Kasumi-1 (cell line): ENCODE data around the gene AFDN.
A peak's percentile ranks its signal among the peaks of the same experiment; 100 is the strongest.

Source experiments
- DNase-seq, 2 experiments: peaks; one replicate each; lab custom pipeline; 2025; lab: John Stamatoyannopoulos, UW

AFDN gene

DNA sequence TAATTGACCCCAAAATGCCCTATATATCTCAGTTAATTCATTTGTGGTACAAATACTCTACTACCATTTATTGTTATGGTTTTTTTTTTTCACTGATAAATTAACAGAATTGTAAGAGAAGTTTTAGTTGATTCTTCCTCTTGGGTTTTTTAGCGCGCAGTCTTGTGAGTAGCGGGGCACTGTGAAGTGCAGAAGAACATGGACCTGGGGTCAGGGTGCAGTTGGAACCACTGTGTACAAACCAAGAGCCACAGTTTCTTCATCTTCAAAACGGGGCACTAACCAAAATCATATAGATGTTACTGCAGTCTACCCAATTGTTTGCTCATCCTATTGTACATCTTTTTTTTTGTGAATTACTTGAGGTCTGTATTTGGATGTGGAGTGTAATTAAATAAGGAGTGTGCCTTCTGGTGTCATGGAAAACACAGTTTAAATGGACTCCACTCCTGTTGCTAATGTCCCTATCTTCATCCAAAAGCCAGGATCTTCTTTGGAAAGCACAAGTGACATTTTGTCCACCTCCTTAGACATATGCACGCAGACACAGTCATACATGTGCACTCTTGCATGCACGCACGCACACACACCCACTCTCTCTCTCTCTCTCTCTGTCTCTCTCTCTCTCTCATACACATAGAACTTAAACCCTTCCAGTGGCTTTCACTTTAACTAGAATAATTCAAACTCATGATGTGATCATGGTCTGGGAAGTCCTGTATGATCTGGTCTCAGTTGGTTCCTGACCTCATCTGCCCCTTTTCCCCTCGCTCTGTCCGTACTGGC is 51.5 kb downstream of the AFDN start:
- no peak for DNase-seq

DNA sequence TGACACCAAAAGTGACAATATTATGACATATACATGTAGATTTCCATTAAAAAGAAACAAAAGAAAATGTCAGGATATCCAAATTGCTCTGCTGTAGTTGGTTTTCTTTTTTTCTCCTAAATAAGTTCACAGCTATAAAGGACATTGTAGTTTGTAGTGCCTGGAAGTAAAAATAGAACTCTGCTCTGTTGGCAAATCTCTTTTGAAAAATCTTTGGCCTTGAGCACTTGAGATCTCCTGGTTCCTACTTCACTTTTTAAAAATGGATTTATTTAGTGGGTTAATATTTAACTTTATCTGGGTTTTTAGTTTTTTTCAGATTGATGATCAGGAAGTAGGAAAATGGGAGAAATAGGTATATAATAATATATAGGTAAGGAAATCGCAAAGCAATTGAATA is 52.9 kb downstream of the AFDN start:
- DNase-seq, result no peak

DNA sequence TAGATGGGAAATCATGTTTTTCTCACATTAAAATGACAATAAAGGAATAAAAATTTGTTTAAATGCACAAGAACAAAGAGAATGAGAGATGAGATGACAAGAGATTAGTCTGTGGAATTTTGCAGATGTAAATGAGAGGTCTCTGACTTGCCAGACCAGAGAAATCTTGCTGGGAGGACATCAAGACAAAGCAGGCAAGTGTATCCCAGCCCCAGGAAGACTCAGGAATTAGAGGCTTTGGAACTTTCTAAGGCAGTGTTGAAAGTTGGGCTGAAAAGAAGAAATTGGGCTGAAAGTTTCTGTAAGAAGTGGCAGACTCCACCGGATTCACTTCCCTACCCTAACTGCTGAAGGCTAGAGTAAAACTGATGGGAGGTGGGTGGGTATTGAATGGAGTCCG is 54.6 kb downstream of the AFDN start:
- no peak for DNase-seq

DNA sequence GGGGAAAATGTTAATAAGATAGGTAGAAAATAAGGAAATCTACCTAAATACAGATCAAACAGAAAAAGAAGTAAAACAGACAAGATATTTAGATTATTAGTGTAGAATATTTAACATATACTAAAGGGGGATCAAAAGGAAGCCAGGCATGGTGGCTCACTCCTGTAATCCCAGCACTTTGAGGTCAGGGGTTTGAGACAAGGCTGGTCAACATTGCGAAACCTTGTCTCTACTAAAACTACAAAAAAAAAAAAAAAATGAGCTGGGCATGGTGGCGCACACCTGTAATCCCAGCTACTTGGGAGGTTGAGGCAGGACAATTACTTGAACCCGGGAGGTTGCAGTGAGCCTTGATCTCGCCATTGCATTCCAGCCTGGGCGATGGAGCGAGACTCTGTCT is 55.5 kb downstream of the AFDN start:
- no peak for DNase-seq

DNA sequence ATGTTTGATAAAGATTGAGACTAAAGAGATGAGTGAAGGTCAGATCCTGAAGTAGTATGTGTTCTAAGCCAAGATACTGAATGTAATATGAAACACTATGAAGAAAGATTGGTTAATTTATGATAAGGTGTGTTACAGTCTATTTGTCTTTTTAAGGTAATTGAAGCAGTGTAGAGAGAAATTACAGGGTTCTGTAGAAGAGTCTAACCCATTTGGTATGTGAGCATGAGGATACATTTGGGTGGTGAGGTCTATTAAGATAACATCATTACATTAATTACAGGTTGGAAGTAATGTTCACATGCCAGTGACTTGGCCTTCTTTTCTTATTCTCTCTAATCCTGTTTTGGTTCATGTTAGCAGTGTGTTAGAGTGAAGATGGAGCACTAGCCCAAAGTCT is 61.4 kb downstream of the AFDN start:
- no peak for DNase-seq

DNA sequence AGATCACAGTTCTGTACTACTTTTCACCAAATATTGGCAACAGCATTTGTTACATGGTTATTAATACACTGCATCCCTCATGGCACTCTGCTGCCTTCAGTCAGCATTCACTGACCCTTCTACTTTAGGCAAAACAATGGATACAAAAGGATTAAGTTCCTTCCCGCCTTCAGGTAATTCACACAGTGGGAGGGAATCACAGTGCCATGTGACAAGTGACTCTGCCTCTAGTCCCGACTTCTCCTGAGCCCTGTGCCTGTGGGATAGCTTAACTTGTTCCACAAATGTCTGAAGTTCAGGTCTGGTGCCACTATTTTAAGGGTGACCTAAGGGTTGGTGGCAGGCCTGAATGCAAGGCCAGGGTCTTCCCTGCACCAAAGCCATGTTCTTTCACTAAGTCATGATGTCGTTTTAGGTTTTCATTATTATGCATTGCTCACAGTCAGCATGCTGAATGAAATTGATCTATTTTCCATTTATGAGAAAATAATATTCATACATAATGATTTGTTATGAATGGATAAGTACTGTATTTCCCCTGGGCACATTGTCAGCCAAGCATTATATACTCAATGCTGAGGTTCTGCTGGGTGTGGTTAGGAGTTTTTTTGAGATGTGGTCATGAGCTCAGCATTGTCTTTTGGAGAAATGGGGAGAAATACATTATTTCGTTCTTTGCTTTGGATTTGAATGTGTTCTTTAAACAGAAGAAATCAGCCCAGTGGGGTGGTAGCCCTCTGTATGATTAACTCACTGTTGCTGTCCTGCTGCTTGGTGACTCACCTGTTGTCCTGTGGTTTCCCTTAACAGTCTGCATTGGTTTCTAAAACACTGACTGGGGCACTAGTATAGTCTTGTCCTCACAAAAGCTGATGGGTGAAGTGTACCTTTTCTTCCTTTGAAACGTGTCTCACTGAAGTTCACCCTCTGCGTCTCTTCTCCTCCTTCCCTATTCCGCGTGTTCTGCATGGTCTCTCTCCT is 66.4 kb downstream of the AFDN start:
- DNase-seq, result no peak

DNA sequence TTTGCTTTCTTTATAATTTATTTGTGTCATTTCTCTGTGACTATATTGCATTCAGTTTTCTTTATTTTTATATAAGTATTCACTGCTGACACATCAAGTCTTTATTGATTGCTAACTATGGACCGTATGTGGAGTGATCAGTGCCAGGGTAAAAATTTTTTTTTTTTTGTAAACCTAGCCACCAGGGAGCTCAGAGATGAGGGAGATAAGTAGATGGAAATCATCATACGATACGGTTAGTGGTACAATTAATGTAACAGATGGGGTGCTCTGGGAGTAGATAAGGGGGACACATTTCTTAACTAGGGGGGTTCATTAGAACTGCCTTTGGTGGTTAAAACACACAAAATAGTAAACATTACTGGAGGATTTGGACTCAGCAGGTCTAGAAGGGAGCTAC is 68.3 kb downstream of the AFDN start:
- no peak for DNase-seq

DNA sequence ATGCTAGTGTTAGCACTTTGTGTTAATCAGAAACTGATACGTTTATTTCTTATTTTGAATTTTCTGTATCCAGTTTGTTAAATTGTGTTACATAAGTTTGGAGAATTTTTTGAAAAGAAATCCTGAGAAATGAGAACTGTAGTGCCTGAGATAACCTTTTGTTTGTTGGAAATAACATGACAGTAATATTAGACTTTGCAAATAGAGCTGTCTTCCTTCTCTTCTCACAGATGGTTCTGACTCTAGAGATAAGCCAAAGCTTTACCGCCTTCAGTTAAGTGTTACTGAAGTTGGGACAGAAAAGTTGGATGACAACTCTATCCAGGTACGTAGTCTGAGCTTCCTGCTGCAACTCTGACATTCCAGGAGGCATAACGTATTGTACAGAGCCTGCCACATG is 69.9 kb downstream of the AFDN start:
- DNase-seq, result no peak

DNA sequence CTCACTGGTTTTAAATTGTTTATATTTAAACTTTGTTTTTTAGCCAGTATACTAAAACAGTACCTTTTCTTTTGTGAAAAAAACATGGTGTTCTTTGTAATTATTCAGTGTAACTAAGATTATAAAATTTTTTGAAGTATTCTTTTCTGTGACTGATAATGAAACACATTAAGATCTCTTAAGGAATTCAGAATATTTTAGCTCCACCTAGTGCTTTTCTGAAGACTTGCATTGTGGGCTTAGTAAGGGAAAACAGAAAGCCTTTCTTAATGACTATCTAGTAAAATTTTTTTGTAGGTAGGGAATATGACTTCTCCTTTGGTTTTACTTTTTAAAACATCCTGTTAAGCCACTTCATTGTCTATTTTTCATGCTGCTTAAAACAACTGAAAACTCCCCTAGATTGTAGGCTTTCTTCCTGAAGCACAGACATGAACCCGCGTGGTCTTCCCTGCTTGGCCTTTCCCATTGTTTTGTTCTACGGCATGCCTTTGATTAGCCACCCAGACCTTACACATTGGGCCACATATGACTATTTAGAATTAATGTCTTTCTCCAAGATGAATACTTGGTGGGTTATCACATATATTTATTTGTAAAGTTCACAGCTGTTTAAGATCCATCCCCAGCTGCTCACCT is 72.1 kb downstream of the AFDN start:
- DNase-seq, result peak; percentile 69 to 84

DNA sequence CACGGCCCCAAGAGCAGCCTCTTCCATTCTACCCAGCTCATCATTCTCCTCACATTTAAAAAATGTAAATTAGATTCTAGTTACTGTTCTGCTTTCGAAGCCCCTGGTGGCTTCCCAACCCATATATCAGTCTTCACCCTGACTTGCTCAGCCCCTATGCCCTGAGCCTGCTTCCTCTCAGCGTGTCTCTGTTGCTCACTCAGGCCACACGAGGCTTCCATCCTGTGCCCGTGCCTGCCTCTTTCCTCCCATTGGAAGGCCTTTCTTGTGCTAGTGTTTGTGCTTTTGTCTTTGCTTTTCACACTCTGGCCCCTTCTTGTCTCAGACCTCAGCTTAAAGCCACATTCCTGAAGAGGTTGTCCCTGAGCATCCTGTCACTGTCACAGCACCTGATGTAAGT is 78.1 kb downstream of the AFDN start:
- no peak for DNase-seq

DNA sequence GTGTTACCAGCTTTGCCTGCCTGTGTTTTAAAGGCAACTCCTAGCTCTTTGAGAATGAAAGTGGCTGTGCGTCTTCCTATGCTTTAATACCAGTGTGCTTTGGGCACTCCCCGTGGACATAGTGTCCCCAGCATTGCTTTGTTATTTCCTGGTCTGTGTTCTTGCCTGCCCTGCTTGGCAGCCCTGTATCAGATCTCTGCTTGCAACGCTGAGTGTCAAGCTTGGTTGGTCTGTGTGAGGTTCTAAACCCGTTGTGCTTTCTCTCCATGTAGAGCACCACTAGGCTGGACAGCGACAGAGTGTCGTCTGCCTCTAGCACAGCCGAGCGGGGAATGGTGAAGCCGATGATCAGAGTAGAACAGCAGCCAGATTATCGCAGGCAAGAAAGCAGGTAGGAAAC is 80.2 kb downstream of the AFDN start:
- DNase-seq, result no peak

DNA sequence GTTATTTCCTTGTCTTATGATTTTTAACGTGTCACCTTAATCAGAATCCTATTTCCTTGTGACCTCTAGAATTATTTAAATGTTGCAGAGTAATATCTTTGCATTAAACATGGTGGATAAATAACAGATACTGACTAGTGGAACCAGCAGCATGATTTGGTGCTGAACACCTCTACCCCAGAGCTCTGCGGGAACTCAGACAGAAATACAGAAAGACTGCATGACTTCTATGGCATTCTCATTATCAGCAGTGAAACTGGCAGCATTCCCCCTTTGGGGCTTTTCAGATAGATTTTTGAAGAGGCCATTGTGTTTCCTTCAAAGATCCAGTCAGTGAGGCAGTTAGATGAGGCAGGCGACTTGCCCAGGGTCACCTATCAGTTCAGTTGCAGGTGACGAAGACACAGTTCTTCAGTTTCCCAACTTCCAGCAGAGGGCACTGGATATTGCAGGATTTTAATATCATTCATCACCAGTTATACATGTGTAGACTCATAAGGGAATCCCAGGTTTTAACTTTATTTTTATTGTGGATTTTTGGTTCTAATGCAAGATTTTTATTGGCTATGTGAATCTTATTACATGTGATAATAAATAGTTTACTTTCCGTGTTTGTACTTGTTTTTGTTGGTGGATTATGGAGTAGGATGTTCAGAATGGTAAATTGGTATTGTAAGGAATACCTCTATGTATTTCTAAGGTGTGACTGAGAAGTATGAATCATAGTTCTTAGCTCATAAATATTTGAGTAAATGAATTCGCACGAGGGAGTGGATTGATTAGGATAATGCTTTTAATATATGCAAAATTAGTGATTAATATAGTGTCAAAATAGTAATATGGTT is 81.3 kb downstream of the AFDN start:
- peak; percentile 26 to 49 for DNase-seq

DNA sequence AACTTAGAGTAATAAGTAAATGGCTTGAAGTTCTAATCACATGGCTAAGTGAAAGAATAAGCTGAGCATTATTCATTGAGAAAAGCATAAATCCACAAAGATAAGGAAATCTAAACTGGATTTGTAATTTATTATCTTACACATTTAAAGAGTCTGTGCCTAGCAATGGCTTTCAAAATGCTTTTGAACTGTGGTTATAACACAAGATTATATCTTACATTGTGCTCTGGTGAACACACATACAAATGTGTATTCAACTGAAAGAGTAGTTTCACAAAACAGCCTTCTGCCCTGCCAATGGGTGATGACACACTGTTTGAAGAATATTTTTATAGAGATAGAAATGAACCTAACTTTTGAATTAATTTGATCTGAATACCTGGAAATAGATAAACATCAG is 83.3 kb downstream of the AFDN start:
- DNase-seq, result no peak

DNA sequence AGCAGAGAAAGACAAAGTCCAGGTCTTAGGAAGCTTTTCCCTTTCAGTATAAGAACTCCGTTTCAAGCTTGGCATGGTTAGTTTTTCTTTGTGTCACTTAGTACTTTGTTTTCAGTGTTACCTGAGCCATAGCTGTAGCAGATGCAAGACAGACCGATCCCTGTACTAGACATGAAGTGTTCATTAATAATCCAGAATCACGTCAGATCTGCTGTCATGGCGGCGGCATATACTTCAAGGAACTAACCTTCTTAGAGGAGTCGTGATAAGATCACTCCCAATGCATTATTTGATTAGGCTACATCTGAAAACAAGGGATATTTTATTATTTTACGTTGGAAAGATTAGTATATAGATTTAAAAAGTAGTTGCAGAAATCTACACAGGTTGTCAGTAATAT is 83.9 kb downstream of the AFDN start:
- no peak for DNase-seq

DNA sequence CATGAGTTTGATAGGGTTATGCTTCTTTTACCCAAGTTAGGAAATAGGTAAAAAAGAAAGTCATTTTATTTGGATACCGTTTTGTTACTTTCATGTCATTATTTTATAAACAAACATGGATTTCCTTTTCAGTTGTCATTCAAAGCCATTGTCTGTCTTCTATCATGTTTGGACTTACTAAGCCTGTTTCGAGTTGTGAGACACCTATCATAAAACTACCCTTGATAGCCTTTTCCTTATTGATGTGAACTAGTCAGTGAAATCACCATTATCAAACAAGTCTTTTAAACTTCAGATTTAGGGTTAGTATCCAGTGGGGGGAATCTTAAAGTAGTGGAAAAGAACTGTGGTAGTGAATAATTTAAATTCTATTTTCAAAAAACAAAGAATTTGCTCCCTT is 85.8 kb downstream of the AFDN start:
- no peak for DNase-seq

DNA sequence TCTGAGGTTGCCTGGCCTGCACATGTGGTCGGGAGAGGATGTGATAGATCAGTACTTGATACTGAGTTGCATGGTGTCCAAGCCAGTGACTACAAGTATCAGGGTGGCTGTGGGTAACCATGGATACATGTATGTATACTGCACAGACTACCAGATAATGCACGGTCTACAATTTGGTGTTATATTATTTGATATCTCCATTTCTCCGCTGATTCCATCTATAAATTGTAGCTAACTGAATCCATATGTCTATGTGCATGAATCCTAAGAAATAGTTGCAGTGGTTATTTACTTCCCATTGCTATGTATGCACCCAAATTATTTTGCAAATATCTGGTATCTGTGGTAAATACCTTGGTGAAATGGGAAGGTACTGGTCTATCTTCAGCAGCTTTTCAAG is 87.0 kb downstream of the AFDN start:
- DNase-seq, result no peak

DNA sequence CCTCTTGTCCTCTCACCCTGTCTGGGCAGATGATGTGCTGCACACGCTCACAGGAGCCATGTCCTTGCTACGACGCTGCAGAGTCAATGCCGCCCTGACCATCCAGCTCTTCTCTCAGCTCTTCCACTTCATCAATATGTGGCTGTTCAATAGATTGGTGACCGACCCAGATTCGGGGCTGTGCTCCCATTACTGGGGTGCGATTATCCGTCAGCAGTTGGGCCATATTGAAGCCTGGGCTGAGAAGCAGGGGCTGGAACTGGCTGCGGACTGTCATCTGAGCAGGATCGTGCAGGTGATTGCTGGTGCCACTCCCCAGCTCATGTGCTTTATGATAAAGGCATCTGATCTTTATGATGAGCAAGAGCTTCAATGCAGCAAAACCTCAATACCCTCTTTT is 88.4 kb downstream of the AFDN start:
- no peak for DNase-seq

DNA sequence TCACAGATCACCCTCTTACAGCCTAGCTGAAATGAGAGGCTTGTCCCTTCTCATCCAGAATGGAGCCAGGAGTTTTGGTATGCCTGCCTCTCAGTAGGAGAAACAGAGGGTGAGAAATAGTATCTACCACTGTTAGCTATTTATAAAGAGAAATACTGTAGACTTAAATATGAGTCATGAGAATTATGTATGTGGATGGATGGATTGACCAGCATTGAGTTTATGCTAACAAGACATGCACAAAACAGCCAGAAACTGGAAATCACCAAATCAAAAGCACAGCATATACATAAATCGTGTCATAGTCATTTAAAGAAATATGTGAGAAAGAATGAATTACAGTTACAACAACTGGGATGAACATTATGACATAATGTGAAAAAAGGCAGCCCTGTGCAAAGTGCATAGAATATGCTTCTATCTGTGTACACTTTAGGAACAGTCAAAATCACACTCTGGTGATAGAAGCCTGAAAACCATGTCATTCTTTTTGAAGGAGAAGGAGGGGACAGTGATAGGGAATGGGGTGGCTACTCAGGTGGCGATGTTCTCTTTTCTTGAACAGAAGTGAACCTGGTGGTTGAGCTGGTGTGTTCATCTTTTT is 90.9 kb downstream of the AFDN start:
- no peak for DNase-seq

DNA sequence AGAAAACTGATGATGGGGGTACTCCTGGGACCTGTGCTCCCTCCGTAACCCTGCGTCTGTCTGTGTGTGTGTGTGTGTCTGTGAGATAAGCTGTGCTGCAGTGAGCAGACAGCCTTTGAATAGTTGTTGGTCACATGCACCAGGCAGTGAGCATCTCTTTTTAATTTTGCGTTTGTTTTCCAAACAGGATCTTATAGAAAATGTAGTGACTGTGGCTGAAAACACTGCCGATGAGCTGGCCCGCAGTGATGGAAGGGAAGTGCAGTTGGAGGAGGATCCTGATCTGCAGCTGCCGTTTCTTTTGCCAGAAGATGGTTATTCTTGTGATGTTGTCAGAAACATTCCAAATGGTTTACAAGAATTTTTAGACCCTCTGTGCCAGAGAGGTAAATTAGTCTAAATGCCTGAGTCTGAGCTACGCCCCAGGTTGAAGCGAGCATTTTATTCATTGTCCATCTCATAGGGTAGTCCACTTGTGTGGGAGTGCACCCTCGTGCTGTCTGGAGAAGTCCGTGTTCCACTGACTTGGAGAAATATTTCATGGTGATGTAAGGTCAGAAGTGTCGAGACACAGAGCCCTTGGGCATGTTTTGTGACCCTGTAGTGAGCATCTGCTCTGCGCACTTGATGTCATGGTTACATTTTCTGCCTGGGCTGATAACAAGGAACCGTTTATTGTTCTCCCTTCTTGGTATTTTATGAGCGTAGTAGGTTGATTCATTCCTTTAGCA is 92.0 kb downstream of the AFDN start:
- DNase-seq, result no peak

DNA sequence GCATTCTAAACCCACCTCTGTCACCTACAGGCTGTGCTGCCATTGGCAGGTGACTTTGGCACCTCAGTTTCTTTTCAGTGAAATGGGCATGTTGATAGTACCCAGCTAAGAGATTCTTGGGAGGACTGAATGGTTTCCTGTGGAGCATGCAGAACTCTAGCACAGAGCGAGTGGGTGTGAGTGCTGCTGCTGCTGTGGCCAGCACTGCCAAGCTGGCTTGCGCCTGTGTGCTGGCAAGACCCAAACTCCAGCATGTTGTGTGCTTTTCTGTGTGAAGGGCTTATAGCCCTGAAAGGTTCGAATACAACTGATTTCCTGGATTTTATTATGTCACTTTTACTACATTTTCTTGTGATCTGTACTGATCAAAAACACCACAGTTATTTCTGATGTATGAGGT is 92.6 kb downstream of the AFDN start:
- no peak for DNase-seq

DNA sequence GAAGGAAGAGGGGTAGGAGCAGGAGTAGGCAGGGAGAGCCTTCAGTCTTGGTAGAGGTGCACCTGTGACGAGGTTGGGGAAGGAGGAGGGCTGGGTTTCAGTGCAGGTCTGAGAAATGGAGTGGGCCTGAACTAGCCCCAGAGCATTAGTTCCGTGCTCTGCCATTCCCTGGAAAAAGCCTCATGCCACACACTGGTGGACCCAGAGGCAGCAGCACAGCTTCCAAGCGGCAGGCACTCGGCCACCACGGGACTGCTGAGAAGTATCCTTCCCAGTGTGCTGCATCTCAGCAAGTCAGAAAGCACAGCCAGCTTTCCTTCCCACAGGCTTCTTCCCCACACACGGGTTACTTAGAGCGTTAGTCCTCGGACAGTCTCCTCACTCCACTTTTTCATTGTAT is 93.5 kb downstream of the AFDN start:
- DNase-seq, result no peak
